SK-N-SH treated with all-trans-retinoic acid at 6 μM for 48 hours (cell line): ENCODE results near the gene URAD.

Experiments
- OSR1 ChIP-seq: fragments of 250-450 bp; sonication (Bioruptor Pico); IDR thresholded peaks from 2 replicates; pipeline ENCODE4 v1.8.0; 2022; ENCODE audit warnings: moderate library complexity, mild to moderate bottlenecking, inconsistent platforms
- PATZ1 ChIP-seq: fragments of 250-450 bp; sonication (Bioruptor Pico); IDR thresholded peaks from 2 replicates; pipeline ENCODE4 v1.8.0; 2020; ENCODE audit warnings: mild to moderate bottlenecking, moderate library complexity, borderline replicate concordance
- RARB ChIP-seq: fragments of 250-450 bp; sonication (Bioruptor Pico); IDR thresholded peaks from 2 replicates; pipeline ENCODE4 v1.8.0; 2021; ENCODE audit warnings: mild to moderate bottlenecking, moderate library complexity
- SNAI2 ChIP-seq: fragments of 250-450 bp; sonication (Bioruptor Pico); IDR thresholded peaks from 2 replicates; pipeline ENCODE4 v1.5.0; 2020; ENCODE audit warnings: mild to moderate bottlenecking, moderate library complexity
- TCF4 ChIP-seq: fragments of 250-450 bp; sonication (Bioruptor Pico); IDR thresholded peaks from 2 replicates; pipeline ENCODE4 v1.8.0; 2021; ENCODE audit warnings: mild to moderate bottlenecking, moderate library complexity, borderline replicate concordance
- TOX ChIP-seq: fragments of 250-450 bp; sonication (Bioruptor Pico); IDR thresholded peaks from 2 replicates; pipeline ENCODE4 v1.8.0; 2021; ENCODE audit warnings: mild to moderate bottlenecking, moderate library complexity, borderline replicate concordance
- ZC3H10 ChIP-seq: fragments of 250-450 bp; sonication (Bioruptor Pico); IDR thresholded peaks from 2 replicates; pipeline ENCODE4 v1.5.1; 2021; ENCODE audit warnings: mild to moderate bottlenecking, moderate library complexity

GRCh38 chr13:28026508-28026907, 38.0 kb upstream of the URAD start:
- no peak for TF ChIP-seq ZC3H10 (CRISPR knock-in tag)
- no peak for TF ChIP-seq TCF4
- TF ChIP-seq OSR1 (CRISPR knock-in tag) = no peak
- TF ChIP-seq SNAI2 (CRISPR knock-in tag) = no peak
- TF ChIP-seq RARB = no peak
- no peak for TF ChIP-seq TOX (CRISPR knock-in tag)
- no peak for TF ChIP-seq PATZ1 (CRISPR knock-in tag)
